HG03280 (cell line): Measurements from ENCODE around the gene NSUN2.
"Not testable (repeated sequence)": the region's sequence is repeated elsewhere in the genome, so short reads cannot be mapped to it uniquely, and the experiment has no call there.

ENCODE experiments used
- ATAC-seq: cut with Tn5 transposase; IDR thresholded peaks from one replicate; pipeline ENCODE4 v1.9.1; 2021; ENCODE audit warnings: mild to moderate bottlenecking, moderate library complexity; ENCODE audit not compliant: unreplicated experiment

Gene NSUN2

GRCh38 chr5:6632888-6633468, at the start of gene NSUN2, which contains the start of gene SRD5A1:
Gene NSUN2 (minus strand): TSS chr5:6633044. CDS start chr5:6632979, 65 bp downstream.
Gene SRD5A1 (plus strand): TSS chr5:6633440. CDS start chr5:6633577, 137 bp downstream.
- peak; percentile 87 for ATAC-seq

- ATAC-seq: no peak
These were observed 49.4 kb upstream of the NSUN2 start for GRCh38 chr5:6682239-6682638.

- ATAC-seq: no peak
These were observed 48.8 kb upstream of the NSUN2 start for GRCh38 chr5:6681682-6682081.

GRCh38 chr5:6680922-6681321, 48.1 kb upstream of the NSUN2 start:
- ATAC-seq: no peak

GRCh38 chr5:6678385-6678784, 45.5 kb upstream of the NSUN2 start:
- no peak for ATAC-seq

- ATAC-seq: no peak
These were observed 43.9 kb upstream of the NSUN2 start for GRCh38 chr5:6676702-6677101.

GRCh38 chr5:6675784-6676491, 43.1 kb upstream of the NSUN2 start:
- no peak for ATAC-seq

GRCh38 chr5:6674886-6675285, 42.0 kb upstream of the NSUN2 start:
- ATAC-seq: no peak

- no peak for ATAC-seq
These were observed 41.6 kb upstream of the NSUN2 start for GRCh38 chr5:6674421-6674820.

- ATAC-seq: no peak
These were observed 41.1 kb upstream of the NSUN2 start for GRCh38 chr5:6673963-6674362.

- ATAC-seq: no peak
These were observed 40.2 kb upstream of the NSUN2 start for GRCh38 chr5:6673031-6673430.

- ATAC-seq: not testable (repeated sequence)
These were observed 35.9 kb upstream of the NSUN2 start for GRCh38 chr5:6668717-6669116.

- no peak for ATAC-seq
These were observed 34.8 kb upstream of the NSUN2 start for GRCh38 chr5:6667648-6668047.

GRCh38 chr5:6666762-6667161, 33.9 kb upstream of the NSUN2 start:
- ATAC-seq: no peak

- peak; percentile 29 for ATAC-seq
These were observed 27.8 kb upstream of the NSUN2 start for GRCh38 chr5:6660688-6661087.

- ATAC-seq: peak; percentile 76
These were observed 27.3 kb upstream of the NSUN2 start for GRCh38 chr5:6659941-6660684.

- no peak for ATAC-seq
These were observed 23.8 kb upstream of the NSUN2 start for GRCh38 chr5:6656680-6657079.

GRCh38 chr5:6655432-6655831, 22.6 kb upstream of the NSUN2 start:
- no peak for ATAC-seq

GRCh38 chr5:6652025-6652424, 19.2 kb upstream of the NSUN2 start:
- peak; percentile 90 for ATAC-seq

- ATAC-seq: no peak
These were observed 16.8 kb upstream of the NSUN2 start for GRCh38 chr5:6649681-6650080.

- ATAC-seq: no peak
These were observed 16.3 kb upstream of the NSUN2 start for GRCh38 chr5:6649186-6649585.
